ENCODE results near the gene TSPAN8.

Gene TSPAN8

GRCh38 chr12:71142956-71143355, 14.8 kb downstream of the TSPAN8 start:
- no peak for DNase-seq (ENCODE audit: low read depth)
- no peak for TF ChIP-seq CTCF (IDR thresholded peaks at IDR 0.05; ENCODE audit: insufficient read depth, low read depth, low read length, missing control alignments)
- H3K4me3 ChIP-seq (ENCODE audit: low read length), result no peak overlapping the region

- no peak for DNase-seq (ENCODE audit: low read depth)
- no peak overlapping the region for H3K4me3 ChIP-seq (ENCODE audit: low read length)
- no peak for TF ChIP-seq CTCF (IDR thresholded peaks at IDR 0.05; ENCODE audit: insufficient read depth, low read depth, low read length, missing control alignments)
Measured at GRCh38 chr12:71142016-71142415, 15.8 kb downstream of the TSPAN8 start.

GRCh38 chr12:71141378-71141926, 16.3 kb downstream of the TSPAN8 start:
- H3K4me3 ChIP-seq (ENCODE audit: low read length), result no peak overlapping the region
- no peak for DNase-seq (ENCODE audit: low read depth)
- no peak for TF ChIP-seq CTCF (IDR thresholded peaks at IDR 0.05; ENCODE audit: insufficient read depth, low read depth, low read length, missing control alignments)

GRCh38 chr12:71139153-71139735, 18.6 kb downstream of the TSPAN8 start:
- H3K4me3 ChIP-seq (ENCODE audit: low read length), result no peak overlapping the region
- no peak for DNase-seq (ENCODE audit: low read depth)
- no peak for TF ChIP-seq CTCF (IDR thresholded peaks at IDR 0.05; ENCODE audit: insufficient read depth, low read depth, low read length, missing control alignments)

GRCh38 chr12:71138011-71138410, 19.8 kb downstream of the TSPAN8 start:
- no peak for DNase-seq (ENCODE audit: low read depth)
- H3K4me3 ChIP-seq (ENCODE audit: low read length), result no peak overlapping the region
- TF ChIP-seq CTCF (IDR thresholded peaks at IDR 0.05; ENCODE audit: insufficient read depth, low read depth, low read length, missing control alignments), result no peak

GRCh38 chr12:71135812-71136176, 22.0 kb downstream of the TSPAN8 start:
- no peak overlapping the region for H3K4me3 ChIP-seq (ENCODE audit: low read length)
- DNase-seq (ENCODE audit: low read depth), result no peak
- TF ChIP-seq CTCF (IDR thresholded peaks at IDR 0.05; ENCODE audit: insufficient read depth, low read depth, low read length, missing control alignments), result no peak

All from epithelial cell of esophagus (primary cell).